ENCODE results near the gene RNF220.

DNA sequence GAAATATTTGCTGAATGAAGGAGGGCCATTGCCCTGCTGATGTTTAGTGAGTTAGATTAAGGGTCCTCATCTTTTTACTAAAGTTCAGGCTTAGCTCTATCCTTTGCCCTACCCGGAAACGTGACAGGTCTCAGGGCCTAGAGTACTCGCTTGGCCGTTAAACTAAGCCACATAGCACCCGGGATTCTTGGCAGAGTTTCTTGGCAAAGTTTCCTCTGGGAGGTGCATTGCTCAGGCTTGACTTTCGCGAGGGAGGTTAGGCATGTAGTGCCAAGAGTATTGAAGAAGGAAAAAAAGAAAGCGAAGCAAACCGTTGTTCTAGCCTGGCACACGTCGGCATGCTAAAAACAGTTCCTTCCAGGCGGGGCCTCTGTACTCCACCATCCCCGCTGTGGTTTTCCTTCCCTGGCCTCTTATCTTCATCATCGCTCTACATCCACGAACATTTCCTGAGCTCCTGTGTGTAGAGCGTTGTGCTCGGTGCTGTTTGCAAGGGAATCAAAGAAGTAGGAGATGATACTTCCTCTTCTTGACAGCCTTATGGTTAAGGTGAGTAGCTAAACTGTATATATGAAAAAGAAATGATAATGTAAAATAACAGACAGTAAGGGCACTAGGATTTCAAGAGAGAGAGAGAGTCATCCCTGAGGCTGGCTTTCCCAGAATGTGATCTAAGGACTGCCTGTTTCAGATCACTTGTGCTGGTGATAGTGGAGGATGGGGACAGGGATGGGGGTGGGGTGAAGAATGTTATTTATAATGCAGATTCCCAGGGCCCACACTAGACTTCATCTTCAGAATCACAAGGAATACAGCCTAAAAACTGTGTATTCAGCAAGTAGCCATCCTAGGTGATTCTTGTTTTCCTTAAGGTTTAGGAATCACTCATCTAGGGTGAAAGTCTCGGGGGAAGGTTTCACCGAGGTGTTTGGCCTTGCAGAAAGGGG, 18.8 kb downstream of the RNF220 start:
- TF ChIP-seq POLR2A (IDR thresholded peaks at IDR 0.05): no peak
- TF ChIP-seq, protein P1, sequence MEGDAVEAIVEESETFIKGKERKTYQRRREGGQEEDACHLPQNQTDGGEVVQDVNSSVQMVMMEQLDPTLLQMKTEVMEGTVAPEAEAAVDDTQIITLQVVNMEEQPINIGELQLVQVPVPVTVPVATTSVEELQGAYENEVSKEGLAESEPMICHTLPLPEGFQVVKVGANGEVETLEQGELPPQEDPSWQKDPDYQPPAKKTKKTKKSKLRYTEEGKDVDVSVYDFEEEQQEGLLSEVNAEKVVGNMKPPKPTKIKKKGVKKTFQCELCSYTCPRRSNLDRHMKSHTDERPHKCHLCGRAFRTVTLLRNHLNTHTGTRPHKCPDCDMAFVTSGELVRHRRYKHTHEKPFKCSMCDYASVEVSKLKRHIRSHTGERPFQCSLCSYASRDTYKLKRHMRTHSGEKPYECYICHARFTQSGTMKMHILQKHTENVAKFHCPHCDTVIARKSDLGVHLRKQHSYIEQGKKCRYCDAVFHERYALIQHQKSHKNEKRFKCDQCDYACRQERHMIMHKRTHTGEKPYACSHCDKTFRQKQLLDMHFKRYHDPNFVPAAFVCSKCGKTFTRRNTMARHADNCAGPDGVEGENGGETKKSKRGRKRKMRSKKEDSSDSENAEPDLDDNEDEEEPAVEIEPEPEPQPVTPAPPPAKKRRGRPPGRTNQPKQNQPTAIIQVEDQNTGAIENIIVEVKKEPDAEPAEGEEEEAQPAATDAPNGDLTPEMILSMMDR (IDR thresholded peaks at IDR 0.05): no peak
- peak in 1 of 2 donors; percentile 27 for TF ChIP-seq POLR2AphosphoS5 (IDR thresholded peaks at IDR 0.05; ENCODE audit: insufficient read depth in 1 of 2, low read depth in 1 of 2)
